GM23338 (cell line): ENCODE data around the gene RAD51B.

ENCODE experiments used
- CREB1 ChIP-seq: fragments of 250-450 bp; sonication (Bioruptor Pico); IDR thresholded peaks from 2 replicates; pipeline ENCODE4 v1.5.0; 2020; ENCODE audit warnings: low read depth, mild to moderate bottlenecking, moderate library complexity
- EZH2 ChIP-seq: fragments of 200-600 bp; sonication (generic); IDR thresholded peaks from one replicate; pipeline ENCODE4 v1.8.0; 2017; ENCODE audit warnings: antibody characterized with exemption, mild to moderate bottlenecking, low read depth; ENCODE audit not compliant: unreplicated experiment
- EZH2phosphoT487 ChIP-seq: fragments of 200-600 bp; sonication (generic); IDR thresholded peaks from one replicate; pipeline ENCODE4 v1.8.1; 2018; ENCODE audit warnings: antibody characterized with exemption; ENCODE audit not compliant: unreplicated experiment
- JUNB ChIP-seq: IDR thresholded peaks from one replicate; pipeline ENCODE4 v1.6.1; 2016; ENCODE audit warnings: antibody characterized with exemption; ENCODE audit not compliant: unreplicated experiment
- POLR2AphosphoS5 ChIP-seq: IDR thresholded peaks from 2 replicates; pipeline ENCODE4 v1.6.1; 2016; ENCODE audit warnings: antibody characterized with exemption, low read depth
- STAT1 ChIP-seq: IDR thresholded peaks from one replicate; pipeline ENCODE4 v1.6.1; 2016; ENCODE audit warnings: antibody characterized with exemption; ENCODE audit not compliant: unreplicated experiment
- ZNF331 ChIP-seq: fragments of 250-450 bp; sonication (Bioruptor Pico); IDR thresholded peaks from 2 replicates; pipeline ENCODE4 v1.5.0; 2020; ENCODE audit warnings: low read depth, mild to moderate bottlenecking, moderate library complexity
- TF ChIP-seq, protein P1 (sequence below), 2 experiments: fragments of 200-600 bp in 1 of 2; sonication (generic) in 1 of 2; conservative IDR thresholded peaks; 2 replicates each; pipeline versions ENCODE4 v1.5.1 to v1.6.1; 2016 to 2017; ENCODE audit warnings: antibody characterized with exemption in 2 of 2, low read depth in 2 of 2, mild to moderate bottlenecking in 2 of 2, moderate library complexity in 1 of 2
- TF ChIP-seq, protein P2 (sequence below): IDR thresholded peaks from one replicate; pipeline ENCODE4 v1.6.1; 2018; ENCODE audit warnings: antibody characterized with exemption; ENCODE audit not compliant: unreplicated experiment
- TF ChIP-seq, protein P3 (sequence below): fragments of 250-450 bp; sonication (Bioruptor Pico); IDR thresholded peaks from 2 replicates; pipeline ENCODE4 v1.5.0; 2020; ENCODE audit warnings: mild to moderate bottlenecking, moderate library complexity

DNA sequence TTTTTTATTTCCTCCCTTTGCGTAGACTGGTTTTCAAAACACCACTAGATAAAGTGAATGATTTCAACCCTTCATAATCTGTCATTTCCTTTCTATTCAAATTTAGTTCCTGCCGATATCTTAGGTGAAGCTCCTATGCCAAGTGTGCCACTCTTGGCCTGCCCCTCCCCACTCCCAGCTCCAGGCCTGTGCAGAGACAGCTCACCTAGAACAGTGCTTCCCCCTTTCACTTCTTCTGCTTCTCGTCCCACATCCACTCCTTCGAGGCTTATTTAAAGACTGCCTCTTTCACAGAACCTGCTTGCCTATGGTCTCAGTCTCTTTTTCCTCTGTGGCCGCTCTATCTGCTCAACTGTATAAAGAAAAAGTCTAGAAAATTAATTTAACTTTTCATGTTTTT lies 473.8 kb downstream of the RAD51B start:
- TF ChIP-seq, protein P1, sequence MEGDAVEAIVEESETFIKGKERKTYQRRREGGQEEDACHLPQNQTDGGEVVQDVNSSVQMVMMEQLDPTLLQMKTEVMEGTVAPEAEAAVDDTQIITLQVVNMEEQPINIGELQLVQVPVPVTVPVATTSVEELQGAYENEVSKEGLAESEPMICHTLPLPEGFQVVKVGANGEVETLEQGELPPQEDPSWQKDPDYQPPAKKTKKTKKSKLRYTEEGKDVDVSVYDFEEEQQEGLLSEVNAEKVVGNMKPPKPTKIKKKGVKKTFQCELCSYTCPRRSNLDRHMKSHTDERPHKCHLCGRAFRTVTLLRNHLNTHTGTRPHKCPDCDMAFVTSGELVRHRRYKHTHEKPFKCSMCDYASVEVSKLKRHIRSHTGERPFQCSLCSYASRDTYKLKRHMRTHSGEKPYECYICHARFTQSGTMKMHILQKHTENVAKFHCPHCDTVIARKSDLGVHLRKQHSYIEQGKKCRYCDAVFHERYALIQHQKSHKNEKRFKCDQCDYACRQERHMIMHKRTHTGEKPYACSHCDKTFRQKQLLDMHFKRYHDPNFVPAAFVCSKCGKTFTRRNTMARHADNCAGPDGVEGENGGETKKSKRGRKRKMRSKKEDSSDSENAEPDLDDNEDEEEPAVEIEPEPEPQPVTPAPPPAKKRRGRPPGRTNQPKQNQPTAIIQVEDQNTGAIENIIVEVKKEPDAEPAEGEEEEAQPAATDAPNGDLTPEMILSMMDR (conservative IDR thresholded peaks at IDR 0.05; ENCODE audit: low read depth in 2 of 2), result no peak
- TF ChIP-seq EZH2, result no peak
- no peak for TF ChIP-seq EZH2phosphoT487
- TF ChIP-seq POLR2AphosphoS5, result no peak
- no peak for TF ChIP-seq STAT1
- TF ChIP-seq, protein P2, sequence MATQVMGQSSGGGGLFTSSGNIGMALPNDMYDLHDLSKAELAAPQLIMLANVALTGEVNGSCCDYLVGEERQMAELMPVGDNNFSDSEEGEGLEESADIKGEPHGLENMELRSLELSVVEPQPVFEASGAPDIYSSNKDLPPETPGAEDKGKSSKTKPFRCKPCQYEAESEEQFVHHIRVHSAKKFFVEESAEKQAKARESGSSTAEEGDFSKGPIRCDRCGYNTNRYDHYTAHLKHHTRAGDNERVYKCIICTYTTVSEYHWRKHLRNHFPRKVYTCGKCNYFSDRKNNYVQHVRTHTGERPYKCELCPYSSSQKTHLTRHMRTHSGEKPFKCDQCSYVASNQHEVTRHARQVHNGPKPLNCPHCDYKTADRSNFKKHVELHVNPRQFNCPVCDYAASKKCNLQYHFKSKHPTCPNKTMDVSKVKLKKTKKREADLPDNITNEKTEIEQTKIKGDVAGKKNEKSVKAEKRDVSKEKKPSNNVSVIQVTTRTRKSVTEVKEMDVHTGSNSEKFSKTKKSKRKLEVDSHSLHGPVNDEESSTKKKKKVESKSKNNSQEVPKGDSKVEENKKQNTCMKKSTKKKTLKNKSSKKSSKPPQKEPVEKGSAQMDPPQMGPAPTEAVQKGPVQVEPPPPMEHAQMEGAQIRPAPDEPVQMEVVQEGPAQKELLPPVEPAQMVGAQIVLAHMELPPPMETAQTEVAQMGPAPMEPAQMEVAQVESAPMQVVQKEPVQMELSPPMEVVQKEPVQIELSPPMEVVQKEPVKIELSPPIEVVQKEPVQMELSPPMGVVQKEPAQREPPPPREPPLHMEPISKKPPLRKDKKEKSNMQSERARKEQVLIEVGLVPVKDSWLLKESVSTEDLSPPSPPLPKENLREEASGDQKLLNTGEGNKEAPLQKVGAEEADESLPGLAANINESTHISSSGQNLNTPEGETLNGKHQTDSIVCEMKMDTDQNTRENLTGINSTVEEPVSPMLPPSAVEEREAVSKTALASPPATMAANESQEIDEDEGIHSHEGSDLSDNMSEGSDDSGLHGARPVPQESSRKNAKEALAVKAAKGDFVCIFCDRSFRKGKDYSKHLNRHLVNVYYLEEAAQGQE, result no peak
- TF ChIP-seq, protein P3, sequence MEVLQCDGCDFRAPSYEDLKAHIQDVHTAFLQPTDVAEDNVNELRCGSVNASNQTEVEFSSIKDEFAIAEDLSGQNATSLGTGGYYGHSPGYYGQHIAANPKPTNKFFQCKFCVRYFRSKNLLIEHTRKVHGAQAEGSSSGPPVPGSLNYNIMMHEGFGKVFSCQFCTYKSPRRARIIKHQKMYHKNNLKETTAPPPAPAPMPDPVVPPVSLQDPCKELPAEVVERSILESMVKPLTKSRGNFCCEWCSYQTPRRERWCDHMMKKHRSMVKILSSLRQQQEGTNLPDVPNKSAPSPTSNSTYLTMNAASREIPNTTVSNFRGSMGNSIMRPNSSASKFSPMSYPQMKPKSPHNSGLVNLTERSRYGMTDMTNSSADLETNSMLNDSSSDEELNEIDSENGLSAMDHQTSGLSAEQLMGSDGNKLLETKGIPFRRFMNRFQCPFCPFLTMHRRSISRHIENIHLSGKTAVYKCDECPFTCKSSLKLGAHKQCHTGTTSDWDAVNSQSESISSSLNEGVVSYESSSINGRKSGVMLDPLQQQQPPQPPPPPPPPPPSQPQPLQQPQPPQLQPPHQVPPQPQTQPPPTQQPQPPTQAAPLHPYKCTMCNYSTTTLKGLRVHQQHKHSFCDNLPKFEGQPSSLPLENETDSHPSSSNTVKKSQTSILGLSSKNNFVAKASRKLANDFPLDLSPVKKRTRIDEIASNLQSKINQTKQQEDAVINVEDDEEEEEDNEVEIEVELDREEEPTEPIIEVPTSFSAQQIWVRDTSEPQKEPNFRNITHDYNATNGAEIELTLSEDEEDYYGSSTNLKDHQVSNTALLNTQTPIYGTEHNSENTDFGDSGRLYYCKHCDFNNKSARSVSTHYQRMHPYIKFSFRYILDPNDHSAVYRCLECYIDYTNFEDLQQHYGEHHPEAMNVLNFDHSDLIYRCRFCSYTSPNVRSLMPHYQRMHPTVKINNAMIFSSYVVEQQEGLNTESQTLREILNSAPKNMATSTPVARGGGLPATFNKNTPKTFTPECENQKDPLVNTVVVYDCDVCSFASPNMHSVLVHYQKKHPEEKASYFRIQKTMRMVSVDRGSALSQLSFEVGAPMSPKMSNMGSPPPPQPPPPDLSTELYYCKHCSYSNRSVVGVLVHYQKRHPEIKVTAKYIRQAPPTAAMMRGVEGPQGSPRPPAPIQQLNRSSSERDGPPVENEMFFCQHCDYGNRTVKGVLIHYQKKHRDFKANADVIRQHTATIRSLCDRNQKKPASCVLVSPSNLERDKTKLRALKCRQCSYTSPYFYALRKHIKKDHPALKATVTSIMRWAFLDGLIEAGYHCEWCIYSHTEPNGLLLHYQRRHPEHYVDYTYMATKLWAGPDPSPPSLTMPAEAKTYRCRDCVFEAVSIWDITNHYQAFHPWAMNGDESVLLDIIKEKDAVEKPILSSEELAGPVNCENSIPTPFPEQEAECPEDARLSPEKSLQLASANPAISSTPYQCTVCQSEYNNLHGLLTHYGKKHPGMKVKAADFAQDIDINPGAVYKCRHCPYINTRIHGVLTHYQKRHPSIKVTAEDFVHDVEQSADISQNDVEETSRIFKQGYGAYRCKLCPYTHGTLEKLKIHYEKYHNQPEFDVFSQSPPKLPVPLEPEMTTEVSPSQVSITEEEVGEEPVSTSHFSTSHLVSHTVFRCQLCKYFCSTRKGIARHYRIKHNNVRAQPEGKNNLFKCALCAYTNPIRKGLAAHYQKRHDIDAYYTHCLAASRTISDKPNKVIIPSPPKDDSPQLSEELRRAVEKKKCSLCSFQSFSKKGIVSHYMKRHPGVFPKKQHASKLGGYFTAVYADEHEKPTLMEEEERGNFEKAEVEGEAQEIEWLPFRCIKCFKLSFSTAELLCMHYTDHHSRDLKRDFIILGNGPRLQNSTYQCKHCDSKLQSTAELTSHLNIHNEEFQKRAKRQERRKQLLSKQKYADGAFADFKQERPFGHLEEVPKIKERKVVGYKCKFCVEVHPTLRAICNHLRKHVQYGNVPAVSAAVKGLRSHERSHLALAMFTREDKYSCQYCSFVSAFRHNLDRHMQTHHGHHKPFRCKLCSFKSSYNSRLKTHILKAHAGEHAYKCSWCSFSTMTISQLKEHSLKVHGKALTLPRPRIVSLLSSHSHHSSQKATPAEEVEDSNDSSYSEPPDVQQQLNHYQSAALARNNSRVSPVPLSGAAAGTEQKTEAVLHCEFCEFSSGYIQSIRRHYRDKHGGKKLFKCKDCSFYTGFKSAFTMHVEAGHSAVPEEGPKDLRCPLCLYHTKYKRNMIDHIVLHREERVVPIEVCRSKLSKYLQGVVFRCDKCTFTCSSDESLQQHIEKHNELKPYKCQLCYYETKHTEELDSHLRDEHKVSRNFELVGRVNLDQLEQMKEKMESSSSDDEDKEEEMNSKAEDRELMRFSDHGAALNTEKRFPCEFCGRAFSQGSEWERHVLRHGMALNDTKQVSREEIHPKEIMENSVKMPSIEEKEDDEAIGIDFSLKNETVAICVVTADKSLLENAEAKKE (CRISPR knock-in tag), result no peak
- TF ChIP-seq JUNB, result no peak
- TF ChIP-seq CREB1, result no peak
- no peak for TF ChIP-seq ZNF331 (CRISPR knock-in tag)
